ENCODE data around the gene PODXL.
"Not testable (repeated sequence)": the region's sequence is repeated elsewhere in the genome, so short reads cannot be mapped to it uniquely, and the experiment has no call there.

The PODXL gene

DNA sequence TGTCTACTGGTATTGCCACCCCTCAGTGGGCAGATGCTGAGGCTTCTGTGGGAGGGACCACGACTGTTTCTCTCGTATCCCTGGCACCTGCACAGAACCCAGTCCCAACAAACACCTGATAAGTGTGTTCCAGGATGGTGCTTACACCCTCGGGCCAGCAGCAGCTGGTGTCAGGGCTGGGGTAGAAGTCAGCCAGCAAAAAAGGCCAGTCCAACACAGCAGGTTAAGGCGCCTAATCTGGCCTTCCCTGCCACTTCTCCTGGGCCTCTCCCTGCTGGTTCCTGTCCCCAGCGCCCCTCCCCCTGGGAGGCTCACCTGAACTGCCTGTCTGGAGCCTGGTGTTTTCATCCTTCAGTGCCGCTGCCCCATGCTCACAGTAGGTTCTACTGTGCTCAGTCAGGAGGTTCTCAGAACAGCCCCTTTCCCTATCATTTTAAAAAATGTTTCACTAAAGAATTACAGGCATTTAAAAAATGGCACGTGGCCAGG lies 20.0 kb downstream of the PODXL start:
- no peak for DNase-seq

DNA sequence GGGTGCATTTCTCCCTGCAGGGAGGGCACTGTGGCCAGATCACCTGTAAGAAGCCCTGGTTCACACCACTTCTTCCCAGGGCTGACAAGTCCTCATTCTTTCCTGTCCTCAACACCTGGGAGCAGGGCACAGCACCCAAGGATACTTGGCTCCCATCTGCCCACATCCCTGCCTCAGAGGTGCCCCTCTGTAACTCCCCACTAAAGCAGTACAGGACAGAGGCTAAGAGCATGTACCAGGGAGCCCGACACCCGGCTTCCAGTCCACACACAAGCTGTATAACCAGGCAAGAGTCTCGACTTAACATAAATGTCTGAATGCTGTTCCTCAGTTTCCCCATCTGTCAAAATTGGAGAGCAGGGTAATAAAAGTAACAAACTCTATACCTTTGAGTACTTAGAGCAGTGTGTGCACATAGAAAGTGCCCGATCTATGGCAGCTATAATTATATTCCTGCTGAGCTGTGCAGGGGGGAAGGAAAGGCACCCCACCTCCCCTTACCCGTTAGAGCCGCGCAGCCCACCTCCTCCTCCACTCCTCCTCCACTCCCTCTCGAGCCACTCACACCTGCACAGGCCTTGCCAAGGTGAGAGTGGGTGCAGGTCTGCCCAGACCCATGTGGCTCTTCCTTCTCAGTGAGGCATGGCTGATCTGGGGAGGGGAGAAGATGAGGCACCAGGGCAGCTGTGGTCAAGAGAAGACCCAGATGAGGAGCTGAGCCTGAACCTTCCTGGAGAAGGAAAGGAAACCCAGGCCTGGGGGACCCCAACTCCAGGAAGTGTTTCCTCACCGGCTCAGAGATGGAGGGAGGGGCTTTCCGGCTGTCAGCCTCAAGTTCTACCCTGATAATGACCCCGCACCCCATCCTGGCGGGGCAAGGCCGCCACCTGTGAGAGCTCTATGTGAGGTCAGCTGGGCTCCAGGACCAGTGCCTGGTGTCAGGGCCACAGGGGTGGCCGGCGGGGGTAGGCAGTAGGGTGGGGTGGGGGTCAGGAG lies 22.6 kb downstream of the PODXL start:
- DNase-seq, result no peak

DNA sequence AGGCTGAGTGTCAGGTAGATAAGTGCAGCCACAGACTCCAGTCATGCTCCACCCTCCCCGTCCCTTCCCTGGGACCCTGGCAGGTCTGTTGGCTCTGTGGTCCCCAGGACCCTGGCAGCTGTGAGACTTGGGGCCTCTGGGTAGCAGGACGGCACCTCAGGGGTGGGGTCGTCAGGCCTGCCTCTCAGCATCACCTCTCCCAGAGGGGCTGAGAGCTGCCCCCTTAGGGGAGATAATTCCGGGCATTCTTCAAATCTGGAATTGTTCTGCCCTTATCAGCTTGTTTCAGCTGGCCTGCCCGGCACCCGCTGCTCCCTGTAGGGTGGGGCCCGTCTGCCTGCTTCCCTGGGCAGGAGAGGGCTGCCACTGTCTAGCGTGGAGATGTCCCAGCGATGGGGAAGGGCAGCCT lies 23.3 kb downstream of the PODXL start:
- no peak for DNase-seq

DNA sequence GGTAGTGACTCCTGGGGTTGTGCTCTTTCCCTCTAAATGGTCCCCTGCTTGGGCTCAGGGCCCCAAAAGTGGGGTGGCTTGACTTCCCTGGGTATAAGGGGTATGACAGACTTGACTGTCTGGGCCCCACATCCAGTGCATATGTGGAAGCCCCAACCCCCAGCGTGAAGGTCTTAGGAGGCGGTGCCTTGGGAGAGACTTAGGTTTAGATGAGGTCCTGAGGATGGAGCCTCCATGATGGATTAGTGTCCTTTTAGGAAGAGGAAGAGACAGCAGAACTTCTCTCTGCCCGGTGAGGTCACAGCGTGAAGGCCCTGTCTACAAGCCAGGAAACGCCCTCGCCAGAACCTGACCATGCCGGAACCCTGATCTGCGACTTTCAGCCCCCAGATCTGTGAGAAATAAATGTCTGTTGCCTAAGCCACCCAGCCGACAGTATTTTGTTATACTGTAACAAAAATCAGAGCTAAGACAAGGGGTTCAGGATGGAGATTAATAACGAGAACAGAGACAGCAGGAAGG lies 23.8 kb downstream of the PODXL start:
- no peak for DNase-seq

DNA sequence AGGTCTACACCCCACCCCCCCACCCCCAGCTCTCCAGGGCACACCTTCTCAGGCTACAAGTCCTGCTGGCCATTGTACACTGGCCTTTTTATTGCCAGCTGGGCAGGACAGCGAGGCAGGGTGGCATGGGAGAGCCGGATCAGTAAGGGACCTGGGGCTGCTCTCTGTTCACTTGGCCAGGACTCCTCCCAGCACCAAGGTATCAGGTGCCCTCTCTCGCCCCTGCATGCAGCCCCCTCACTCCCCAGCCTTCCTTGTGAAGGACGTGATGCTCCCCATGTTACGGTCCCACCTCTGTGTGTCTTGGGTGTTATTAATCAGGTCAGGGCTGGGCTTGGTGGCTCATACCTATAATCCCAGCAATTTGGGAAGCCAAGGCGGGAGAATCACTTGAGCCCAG lies 26.3 kb downstream of the PODXL start:
- DNase-seq, result no peak

DNA sequence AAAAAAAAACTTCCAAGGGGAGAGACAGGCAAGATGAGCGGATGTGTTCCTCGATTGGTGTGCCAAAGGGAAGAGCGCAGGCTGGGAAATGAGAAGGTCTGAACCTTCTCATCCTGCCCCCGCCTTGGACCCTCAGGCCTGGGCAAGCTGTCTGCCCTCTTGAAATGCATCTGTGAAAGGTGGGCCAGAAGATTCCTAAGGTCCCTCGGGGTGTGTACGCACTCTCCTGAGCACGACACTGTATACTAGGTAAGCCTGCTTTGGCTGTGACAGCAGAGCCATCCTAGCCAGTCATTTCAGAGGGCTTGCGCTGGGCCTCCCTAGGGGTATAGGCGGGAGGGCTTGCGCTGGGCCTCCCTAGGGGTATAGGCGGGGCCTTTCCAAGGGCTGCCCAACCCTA lies 26.8 kb downstream of the PODXL start:
- no peak for DNase-seq

DNA sequence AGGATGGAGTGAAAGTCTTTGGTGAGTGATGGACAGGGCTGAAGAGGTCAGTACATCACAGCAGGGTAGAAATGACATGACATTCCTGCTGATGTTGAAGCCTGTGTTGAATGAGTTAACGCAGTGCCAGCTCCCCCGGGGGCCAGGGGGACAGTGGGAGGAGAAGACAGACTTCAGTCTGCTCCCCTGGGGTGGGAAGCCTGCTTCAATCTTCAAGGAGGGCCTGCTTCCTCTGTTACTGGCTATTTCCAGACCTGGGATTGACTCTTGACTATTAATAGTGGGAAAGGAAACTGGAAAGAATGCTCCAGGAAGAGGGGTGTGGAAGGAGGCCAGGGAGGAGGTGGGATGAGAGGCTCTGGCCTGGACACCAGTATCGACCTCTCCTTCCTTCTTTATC lies 27.2 kb downstream of the PODXL start:
- no peak for DNase-seq

DNA sequence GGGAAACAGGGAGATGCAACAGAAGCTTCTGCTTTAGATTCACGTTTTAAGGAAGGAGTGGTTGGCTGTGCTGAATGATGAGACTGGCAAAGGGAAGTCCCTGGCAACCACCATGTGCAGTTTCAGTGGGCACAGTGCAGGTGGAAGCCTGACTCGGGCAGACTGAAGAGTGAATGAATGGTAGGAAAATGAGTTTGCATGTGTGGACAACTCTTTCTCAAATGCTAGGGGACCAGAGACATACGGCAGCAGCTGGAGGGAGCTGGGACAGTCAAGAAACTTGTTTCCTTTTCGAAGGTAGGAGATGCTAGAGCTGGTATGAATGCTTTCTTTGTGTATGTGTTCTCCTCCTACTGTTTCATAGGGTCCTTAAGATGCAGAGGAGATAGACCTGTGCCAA lies 29.0 kb downstream of the PODXL start:
- no peak for DNase-seq

DNA sequence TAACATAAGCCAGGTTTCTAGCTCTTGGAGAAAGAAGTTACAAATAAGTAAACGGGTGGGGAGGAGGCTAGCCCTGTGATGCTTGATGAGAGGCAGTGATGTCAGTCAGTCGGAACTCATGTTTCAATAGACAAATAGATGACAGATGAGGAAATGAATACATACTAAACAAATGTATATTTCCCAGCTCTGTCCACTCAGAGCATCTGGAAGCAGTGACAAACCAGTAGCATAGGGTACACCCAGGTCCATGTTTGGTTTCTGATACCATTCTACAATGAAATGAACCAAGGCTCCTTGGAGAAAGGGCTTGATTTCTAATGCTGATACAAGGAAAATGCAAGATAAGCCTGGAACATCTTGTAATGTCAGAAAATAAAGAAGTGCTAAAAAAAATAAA lies 30.6 kb downstream of the PODXL start:
- no peak for DNase-seq

DNA sequence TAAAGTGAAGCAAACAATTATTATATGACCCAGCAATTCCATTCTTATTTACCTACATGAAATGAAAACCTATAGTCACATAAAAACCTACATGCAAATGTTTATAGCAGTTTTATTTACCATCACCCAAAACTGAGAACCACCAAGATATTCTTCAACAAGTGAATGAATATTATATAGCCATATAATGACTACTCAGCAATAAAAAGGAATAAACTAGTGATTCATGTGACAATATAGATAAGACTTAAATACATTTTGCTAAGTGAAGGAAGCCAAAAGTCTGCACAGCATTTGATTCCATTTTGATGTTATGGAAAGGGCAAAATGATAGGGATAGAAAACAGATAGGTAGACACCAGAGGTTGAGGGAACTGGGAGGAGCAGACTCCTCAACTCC lies 31.7 kb downstream of the PODXL start:
- DNase-seq, result no peak

DNA sequence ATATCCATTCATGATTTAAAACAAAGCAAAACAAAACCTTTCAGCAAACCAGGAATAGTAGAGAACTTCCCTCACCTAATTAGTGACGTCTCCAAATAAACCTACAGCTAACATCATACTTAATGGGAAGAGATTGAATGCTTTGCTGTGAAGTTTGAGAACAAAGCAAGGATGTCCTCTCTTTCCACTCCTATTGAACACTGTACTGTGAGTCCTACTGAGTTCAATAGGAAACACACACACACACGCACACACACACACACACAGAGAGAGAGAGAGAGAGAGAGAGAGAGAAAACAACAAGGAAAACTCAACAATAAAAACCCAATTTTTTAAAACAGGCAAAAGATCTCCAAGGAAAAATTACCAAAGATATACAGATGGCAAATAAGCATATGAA lies 32.3 kb downstream of the PODXL start:
- DNase-seq, result no peak

DNA sequence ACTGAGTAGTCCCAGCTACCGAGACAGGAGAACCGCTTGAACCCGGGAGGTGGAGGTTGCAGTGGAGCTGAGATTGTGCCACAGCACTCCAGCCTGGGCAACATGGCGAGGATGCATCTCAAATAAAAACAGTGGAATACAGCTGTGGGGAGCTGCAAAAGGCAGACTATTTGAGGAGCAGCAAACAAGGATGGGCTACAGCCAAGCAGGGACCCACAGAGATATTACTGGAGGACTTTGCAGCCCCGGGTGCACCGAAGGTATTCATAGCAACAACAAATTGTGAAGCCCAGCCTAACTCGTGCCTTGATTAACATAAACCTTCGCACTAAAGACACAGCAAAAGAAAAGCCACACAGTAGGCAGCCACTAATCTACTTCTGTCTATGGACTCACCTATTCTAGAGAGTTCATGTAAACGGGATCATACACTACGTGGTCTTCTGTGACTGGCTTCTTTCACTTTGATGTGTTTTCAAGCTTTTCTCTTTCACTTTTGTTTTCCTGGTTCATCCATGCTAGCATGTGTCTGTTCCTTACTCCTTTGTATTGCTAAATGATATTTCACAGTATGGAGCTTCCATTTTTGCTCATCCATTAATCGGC lies 34.0 kb downstream of the PODXL start:
- no peak for DNase-seq

DNA sequence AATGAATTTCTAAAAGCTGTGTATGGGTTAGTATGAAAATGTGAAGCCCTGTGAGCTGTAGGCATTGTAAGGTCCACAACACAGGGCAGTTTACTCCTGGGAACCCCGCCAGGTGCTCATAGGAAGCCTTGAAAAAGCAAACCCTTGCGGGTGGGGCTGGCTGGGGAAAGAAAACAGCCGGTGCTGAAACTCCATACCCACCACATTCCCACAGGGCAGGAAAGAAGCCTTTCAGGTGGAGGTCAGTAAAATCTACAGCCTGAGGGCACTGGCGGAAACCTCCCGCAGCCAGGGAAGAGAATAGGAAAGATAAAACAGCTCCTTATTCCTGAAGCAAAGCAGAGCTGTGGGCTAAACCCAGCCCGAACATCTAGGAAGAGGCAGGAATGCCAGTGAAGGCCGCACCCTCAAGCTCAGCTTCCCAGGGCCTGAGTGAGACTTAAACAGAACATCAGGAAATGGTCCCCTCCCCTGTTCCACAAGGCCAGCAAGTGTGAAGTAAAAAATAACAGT lies 34.7 kb downstream of the PODXL start:
- no peak for DNase-seq

DNA sequence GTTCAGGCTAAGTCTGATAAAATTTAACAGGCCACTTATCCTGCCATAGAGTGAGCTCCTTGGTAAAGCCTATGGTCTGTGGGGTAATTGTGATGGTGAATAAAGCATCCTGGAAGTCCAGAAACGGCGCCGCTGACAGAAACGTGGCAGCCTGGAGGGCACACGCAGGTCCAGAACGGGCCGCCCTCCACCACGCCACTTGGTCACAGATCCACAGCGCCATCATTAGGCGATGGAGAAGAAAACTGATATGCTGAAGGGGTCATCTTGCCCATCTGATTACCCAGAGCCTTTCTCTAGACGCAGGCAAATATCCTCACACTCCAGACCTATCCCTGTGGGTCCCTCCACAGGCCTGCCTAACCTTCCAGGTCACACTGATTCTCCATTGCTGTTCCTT lies 37.8 kb downstream of the PODXL start:
- DNase-seq, result no peak

DNA sequence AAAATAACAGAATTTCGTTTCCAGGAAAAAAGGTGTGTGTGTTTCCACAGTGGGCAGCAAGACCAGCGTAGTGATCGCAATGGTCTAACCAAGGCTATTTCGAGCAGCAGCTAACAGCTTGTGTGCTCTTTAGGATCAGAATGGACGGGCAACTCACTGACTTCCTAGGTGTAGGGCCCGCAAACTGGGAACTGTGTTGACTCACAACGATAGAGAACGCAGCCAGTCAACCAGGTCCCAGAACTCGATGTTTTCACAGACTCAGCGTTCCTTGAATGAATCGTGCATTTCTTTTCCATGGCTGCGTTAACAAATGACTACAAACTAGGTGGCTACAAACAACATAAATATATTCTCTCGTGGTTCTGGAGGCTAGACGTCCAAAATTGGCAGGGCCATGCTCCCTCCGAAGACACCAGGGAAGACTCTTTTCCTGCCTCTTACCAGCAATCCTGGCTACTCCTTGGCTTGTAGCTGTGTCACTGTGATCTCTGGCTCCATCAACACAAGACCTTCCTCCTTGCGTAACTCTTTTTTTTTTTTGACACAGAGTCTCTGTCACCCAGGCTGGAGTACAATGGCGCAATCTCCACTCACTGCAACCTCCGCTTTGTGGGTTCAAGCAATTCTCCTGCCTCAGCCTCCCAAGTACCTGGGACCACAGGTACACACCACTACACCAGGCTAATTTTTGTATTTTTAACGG lies 39.1 kb downstream of the PODXL start:
- DNase-seq, result no peak

DNA sequence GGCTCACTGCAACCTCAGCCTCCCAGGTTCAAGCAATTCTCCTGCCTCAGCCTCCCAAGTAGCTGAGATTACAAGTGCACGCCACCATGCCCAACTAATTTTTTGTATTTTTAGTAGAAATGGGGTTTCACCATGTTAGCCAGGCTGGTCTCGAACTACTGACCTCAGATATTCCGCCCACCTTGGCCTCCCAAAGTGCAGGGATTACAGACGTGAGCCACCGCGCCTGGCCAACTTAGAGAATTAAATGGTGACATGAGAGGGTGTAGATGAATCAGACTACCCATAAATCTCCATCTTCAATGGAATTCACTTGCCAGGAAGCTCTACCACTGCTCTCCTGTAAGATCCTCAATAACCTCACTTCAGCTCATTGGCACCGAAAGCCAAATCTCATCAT lies 41.0 kb downstream of the PODXL start:
- DNase-seq, result not testable (repeated sequence)

DNA sequence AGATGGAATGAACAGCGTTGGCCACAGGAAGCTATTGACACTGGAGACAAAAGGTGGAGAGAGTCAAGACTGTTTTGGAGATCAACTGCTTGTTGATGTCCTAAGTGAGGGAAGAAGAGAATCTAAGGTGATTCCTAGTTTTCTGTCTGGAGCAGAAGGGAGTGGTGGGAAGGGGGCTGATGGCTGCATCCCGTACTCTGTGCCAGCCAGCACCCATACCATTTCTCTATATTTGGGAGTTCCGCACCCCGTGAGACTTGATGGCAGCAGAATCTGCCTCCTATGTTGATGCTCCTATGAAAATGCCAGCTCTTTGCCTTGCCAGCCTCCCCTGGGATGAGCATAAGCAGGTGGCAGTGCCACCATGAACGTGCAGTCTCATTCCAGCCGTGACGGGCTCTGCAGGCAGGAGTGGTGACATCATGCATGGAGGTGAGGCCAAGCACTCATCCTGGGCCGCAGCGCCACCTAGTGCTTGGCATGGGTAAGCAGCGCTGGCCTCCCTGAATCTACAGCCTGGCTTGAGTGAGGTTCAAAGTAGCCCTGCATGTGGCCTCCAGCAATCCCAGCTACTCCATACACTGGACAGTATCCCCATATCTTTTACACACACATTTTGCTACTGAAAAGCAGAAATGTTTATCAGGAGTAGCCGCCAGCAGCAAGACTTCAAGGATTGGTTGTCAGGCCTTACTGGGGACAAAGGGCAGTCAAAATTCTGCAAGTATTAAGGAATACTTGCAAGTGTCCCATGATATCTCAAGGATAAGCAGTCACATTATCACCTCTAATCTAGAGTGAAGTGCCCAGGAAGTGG lies 43.0 kb downstream of the PODXL start:
- DNase-seq, result peak; percentile 76

DNA sequence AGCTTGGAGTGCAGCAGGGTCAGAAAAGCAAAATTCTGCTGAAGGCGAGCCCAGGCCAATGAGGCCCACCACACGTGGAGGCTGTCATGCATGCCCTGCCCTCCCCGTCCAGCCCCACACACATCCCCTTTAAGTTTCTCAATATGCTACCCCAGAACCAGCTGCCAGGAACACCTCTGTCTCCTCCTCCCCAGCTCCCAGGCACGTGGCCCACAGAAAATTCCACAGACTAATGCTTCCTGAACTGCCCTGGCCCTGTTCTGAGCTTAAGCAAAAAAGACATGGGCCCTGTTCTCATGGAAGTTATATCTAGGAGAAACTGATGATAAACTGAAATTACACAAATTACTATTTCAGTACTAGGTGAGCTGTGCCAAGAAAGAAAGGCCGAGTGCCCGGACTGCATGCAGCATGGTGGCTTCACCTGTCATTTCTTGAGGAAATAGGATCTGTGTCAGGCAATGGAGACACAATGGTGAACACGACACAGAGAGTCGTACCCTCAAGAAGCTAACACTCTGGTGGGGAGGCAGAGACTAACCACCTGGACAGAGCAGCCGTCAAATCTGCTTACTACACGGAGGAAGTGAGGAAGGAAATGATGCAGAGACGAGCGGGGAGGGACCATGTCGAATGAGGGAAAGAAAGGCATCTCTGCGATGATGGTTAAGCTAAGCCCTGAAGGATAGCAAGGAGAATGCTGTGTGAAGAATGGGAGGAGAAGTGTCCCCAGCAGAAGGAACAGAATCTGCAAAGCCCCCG lies 44.5 kb downstream of the PODXL start:
- DNase-seq, result no peak

DNA sequence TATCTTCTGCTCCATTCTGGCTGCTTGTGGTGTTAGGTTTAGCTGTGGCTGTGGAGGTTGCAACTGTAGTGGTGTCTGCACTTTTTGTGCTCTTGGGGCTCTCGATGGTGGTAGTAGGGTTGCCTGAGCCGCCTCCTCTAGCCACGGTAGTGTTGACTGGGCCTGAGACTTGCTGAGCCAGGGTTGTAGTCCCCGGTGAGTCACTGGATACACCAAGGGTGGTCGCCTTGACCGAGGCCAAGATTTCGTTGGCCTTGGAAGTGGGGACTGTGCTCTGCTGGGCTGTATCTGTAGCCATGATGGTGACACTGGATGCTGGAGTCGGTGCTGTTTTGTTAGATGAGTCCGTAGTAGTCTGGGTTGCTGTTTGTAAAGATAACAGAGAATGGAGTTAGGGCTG lies 45.4 kb downstream of the PODXL start:
- DNase-seq, result no peak

DNA sequence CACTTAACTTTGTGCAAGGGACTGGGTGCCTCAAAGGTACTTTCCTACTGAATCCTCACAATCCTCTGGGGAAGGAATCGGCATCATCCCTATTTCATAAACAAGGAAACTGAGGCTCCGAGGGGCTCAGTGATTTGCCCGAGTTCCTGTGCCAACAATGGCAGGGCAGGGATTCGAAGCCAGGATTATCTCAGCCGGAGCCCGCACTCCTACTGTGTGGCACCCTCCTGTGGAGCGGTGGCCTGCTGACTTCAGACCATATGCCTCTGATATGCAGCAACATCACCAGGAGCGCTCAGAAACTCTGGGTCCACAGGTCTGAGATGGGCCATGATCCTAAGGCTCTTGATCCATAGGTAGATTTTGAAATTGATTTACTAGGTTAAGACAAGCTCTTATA lies 46.6 kb downstream of the PODXL start:
- DNase-seq, result no peak

DNA sequence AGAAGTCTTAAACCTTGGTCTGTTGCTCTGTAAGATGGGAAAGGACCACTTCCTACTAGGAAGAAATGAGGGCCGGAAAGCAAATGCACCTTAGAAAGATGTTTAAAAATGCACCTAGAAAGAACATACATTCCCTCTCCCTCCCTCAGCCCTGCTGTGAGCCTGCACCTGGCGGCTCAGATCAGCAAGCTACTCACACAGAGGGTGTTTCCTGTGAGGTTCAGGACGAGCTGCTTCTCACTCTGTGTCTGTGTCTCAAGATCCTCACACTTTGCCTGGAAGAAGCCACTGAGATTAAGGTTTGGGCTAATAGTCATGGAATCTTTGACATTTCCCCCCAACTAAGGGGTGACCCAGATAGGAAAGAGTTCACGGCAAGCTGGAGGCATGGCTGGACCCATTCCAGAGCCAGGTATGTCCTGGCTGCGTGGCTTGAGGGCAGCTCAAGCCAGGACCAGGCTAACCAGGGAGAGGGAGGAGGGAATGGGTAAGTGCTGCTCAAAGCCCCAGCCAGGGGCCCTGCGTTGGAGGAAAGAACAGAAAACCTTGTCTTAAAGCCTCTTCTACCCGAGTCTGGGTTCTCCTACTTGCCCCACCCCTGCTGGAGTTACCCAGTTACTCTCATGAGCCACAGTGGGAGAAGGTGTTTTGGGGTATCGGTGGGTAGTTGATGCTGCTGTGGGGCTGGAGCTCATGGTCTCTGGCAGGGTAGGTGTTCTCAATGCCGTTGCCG lies 47.5 kb downstream of the PODXL start:
- DNase-seq, result no peak

Measured in NCI-H1694 treated with DMSO at 0.1 percent for 48 hours (cell line).